Measurements from ENCODE around the gene KRTAP9-8. TPM values are rescaled to one million over a fixed set of nuclear protein-coding genes. Genes with fewer than 3 reads are reported as not detected.
"Not testable (repeated sequence)": the region's sequence is repeated elsewhere in the genome, so short reads cannot be mapped to it uniquely, and the experiment has no call there.

KRTAP9-8 gene
- not detected for polyA plus RNA-seq (2013, experiment 1 of 2)
- polyA plus RNA-seq (2013, experiment 2 of 2) = not detected

DNA sequence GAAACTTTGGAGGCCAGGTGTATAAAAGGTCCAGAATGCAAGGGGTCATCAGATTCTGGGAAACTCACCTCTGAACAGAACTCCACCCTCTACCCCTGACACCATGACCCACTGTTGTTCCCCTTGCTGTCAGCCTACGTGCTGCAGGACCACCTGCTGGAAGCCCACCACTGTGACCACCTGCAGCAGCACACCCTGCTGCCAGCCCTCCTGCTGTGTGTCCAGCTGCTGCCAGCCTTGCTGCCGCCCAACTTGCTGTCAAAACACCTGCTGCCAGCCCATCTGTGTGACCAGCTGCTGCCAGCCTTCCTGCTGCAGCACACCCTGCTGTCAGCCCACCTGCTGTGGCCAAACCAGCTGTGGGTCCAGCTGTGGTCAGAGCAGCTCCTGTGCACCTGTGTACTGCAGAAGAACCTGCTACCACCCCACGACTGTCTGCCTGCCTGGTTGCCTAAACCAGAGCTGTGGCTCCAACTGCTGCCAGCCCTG is at the start of gene KRTAP9-8:
KRTAP9-8 (plus strand) TSS at position 51 of the 489 bp plus-strand sequence; CDS start at position 104, 53 bp downstream.
- H3K36me3 ChIP-seq (ENCODE audit: control insufficient read depth, insufficient read depth, low read length) = not testable (repeated sequence)

GRCh38 chr17:41189837-41190318 is 47.9 kb upstream of the KRTAP9-8 start, which contains the start of gene KRTAP9-1:
TSS of gene KRTAP9-1 (plus strand) at chr17:41189887. CDS start at chr17:41189887, 0 bp downstream.
- not testable (repeated sequence) for H3K4me1 ChIP-seq (ENCODE audit: control insufficient read depth, insufficient read depth, low read length, poor library complexity, severe bottlenecking); H3K27ac ChIP-seq (ENCODE audit: low read depth, low read length, severe bottlenecking); H3K9me3 ChIP-seq (ENCODE audit: control insufficient read depth, low read length); H3K4me3 ChIP-seq (ENCODE audit: extremely low read depth, insufficient read depth, low read length, poor library complexity, severe bottlenecking); H3K36me3 ChIP-seq (ENCODE audit: control insufficient read depth, insufficient read depth, low read length)
- 17% methylated on average over 1 of the region's 1 CpG; no CpG with 5 or more reads in 1 of the 2 experiments for WGBS, 2 experiments (ENCODE audit: insufficient coverage in 2 of 2)

More for the DNA sequence above, at the start of gene KRTAP9-8:
- not testable (repeated sequence) for H3K9me3 ChIP-seq (ENCODE audit: control insufficient read depth, low read length); H3K4me1 ChIP-seq (ENCODE audit: control insufficient read depth, insufficient read depth, low read length, poor library complexity, severe bottlenecking); H3K27ac ChIP-seq (ENCODE audit: low read depth, low read length, severe bottlenecking); H3K4me3 ChIP-seq (ENCODE audit: extremely low read depth, insufficient read depth, low read length, poor library complexity, severe bottlenecking)
- 29% methylated on average over 1 of the region's 3 CpGs; no CpG with 5 or more reads in 1 of the 2 experiments for WGBS, 2 experiments (ENCODE audit: insufficient coverage in 2 of 2)

DNA sequence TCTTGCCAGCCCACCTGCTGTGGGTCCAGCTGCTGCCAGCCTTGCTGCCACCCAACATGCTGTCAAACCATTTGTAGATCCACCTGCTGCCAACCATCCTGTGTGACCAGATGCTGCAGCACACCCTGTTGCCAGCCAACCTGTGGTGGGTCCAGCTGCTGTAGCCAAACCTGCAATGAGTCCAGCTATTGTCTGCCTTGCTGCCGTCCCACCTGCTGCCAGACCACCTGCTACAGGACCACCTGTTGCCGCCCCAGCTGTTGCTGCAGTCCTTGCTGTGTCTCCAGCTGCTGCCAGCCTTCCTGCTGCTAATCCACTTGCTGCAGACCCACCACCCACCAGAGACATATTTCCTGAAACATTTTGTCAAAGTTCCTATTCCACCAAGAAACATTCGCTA is 47.5 kb upstream of the KRTAP9-8 start:
- Histone ChIP-seq H3K27ac (ENCODE audit: low read depth, low read length, severe bottlenecking) (no peak overlapping the region), H3K4me1 (ENCODE audit: control insufficient read depth, insufficient read depth, low read length, poor library complexity, severe bottlenecking) (no peaks in the 10 kb centered on the region)
- 93 to 100% methylated on average over 3 of the region's 3 CpGs for WGBS, 2 experiments (ENCODE audit: insufficient coverage in 2 of 2)

DNA sequence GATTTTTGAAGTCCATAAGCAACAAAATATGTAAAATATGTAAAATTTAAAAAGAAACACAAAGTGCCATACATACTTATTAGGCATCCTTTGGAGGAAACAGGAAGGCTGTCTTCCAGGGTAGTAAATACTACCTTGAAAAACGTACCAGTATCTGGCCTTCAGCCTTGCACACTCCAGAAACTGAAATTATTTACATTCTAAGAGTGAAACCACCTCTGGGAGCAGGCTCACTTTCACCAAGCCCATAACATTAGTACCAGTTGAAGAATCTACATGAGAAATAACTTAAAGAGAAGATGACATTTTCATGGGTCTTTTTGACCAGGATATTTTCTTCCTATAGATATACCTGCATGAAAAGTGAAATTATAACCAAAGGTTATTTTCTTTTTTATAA is 41.7 kb upstream of the KRTAP9-8 start:
- H3K36me3 ChIP-seq (ENCODE audit: control insufficient read depth, insufficient read depth, low read length) = no peaks in the 10 kb centered on the region
- no CpG with 5 or more reads among the region's 1 CpG for WGBS, 2 experiments (ENCODE audit: insufficient coverage in 2 of 2)
- no peak overlapping the region for H3K4me3 ChIP-seq (ENCODE audit: extremely low read depth, insufficient read depth, low read length, poor library complexity, severe bottlenecking)
- H3K4me1 ChIP-seq (ENCODE audit: control insufficient read depth, insufficient read depth, low read length, poor library complexity, severe bottlenecking) = no peaks in the 10 kb centered on the region
- no peak overlapping the region for H3K27ac ChIP-seq (ENCODE audit: low read depth, low read length, severe bottlenecking)
- H3K9me3 ChIP-seq (ENCODE audit: control insufficient read depth, low read length) = no peaks in the 10 kb centered on the region

More for the DNA sequence above, 47.5 kb upstream of the KRTAP9-8 start:
- Histone ChIP-seq H3K9me3 (ENCODE audit: control insufficient read depth, low read length) (no peaks in the 10 kb centered on the region), H3K36me3 (ENCODE audit: control insufficient read depth, insufficient read depth, low read length) (no peaks in the 10 kb centered on the region), H3K4me3 (ENCODE audit: extremely low read depth, insufficient read depth, low read length, poor library complexity, severe bottlenecking) (no peak overlapping the region)

GRCh38 chr17:41199421-41200078 is 38.2 kb upstream of the KRTAP9-8 start:
- no peaks in the 10 kb centered on the region for H3K36me3 ChIP-seq (ENCODE audit: control insufficient read depth, insufficient read depth, low read length)
- H3K4me3 ChIP-seq (ENCODE audit: extremely low read depth, insufficient read depth, low read length, poor library complexity, severe bottlenecking) = no peak overlapping the region
- WGBS, 2 experiments (ENCODE audit: insufficient coverage in 2 of 2) = 59 to 60% methylated on average over 3 of the region's 5 CpGs
- H3K9me3 ChIP-seq (ENCODE audit: control insufficient read depth, low read length) = no peaks in the 10 kb centered on the region
- no peak overlapping the region for H3K27ac ChIP-seq (ENCODE audit: low read depth, low read length, severe bottlenecking)
- H3K4me1 ChIP-seq (ENCODE audit: control insufficient read depth, insufficient read depth, low read length, poor library complexity, severe bottlenecking) = no peaks in the 10 kb centered on the region

GRCh38 chr17:41211845-41212466 is 25.8 kb upstream of the KRTAP9-8 start:
- no peaks in the 10 kb centered on the region for H3K9me3 ChIP-seq (ENCODE audit: control insufficient read depth, low read length)
- no peak overlapping the region for H3K4me3 ChIP-seq (ENCODE audit: extremely low read depth, insufficient read depth, low read length, poor library complexity, severe bottlenecking)
- WGBS, 2 experiments (ENCODE audit: insufficient coverage in 2 of 2) = 88 to 90% methylated on average over 1 of the region's 1 CpG
- no peak overlapping the region for H3K27ac ChIP-seq (ENCODE audit: low read depth, low read length, severe bottlenecking)
- no peaks in the 10 kb centered on the region for H3K36me3 ChIP-seq (ENCODE audit: control insufficient read depth, insufficient read depth, low read length)
- H3K4me1 ChIP-seq (ENCODE audit: control insufficient read depth, insufficient read depth, low read length, poor library complexity, severe bottlenecking) = no peaks in the 10 kb centered on the region

- Histone ChIP-seq H3K36me3 (ENCODE audit: control insufficient read depth, insufficient read depth, low read length) (no peaks in the 10 kb centered on the region), H3K9me3 (ENCODE audit: control insufficient read depth, low read length) (no peaks in the 10 kb centered on the region), H3K4me1 (ENCODE audit: control insufficient read depth, insufficient read depth, low read length, poor library complexity, severe bottlenecking) (no peaks in the 10 kb centered on the region), H3K4me3 (ENCODE audit: extremely low read depth, insufficient read depth, low read length, poor library complexity, severe bottlenecking) (no peak overlapping the region), H3K27ac (ENCODE audit: low read depth, low read length, severe bottlenecking) (no peak overlapping the region)
- WGBS, 2 experiments (ENCODE audit: insufficient coverage in 2 of 2) = 90 to 91% methylated on average over 5 to 7 of the region's 7 CpGs
Observed at GRCh38 chr17:41212524-41213169, 25.2 kb upstream of the KRTAP9-8 start.

- Histone ChIP-seq H3K4me3 (ENCODE audit: extremely low read depth, insufficient read depth, low read length, poor library complexity, severe bottlenecking) (no peak overlapping the region), H3K4me1 (ENCODE audit: control insufficient read depth, insufficient read depth, low read length, poor library complexity, severe bottlenecking) (no peaks in the 10 kb centered on the region), H3K27ac (ENCODE audit: low read depth, low read length, severe bottlenecking) (no peak overlapping the region), H3K9me3 (ENCODE audit: control insufficient read depth, low read length) (no peaks in the 10 kb centered on the region), H3K36me3 (ENCODE audit: control insufficient read depth, insufficient read depth, low read length) (no peaks in the 10 kb centered on the region)
- no CpG with 5 or more reads among the region's 1 CpG for WGBS, 2 experiments (ENCODE audit: insufficient coverage in 2 of 2)
Observed at GRCh38 chr17:41215681-41216080, 22.1 kb upstream of the KRTAP9-8 start.

DNA sequence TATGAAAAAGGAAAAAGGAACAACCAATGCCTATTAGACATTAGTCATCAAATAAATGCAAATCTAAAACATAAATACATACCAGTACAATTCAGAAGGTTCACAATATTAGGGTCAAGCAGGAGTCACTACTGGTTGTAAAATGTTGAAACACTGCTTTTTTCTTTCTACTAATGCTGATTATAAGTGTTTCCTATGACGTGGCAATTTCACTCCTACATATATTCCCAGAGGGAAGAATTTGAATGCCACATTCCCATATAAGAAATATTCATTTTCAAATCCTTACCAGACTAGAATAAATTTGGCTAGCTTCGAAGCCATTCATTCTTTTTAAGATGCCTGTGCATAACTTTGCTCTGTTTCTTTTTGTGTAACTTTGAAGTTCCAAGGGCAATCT is 14.0 kb upstream of the KRTAP9-8 start:
- Histone ChIP-seq H3K4me1 (ENCODE audit: control insufficient read depth, insufficient read depth, low read length, poor library complexity, severe bottlenecking) (no peaks in the 10 kb centered on the region), H3K4me3 (ENCODE audit: extremely low read depth, insufficient read depth, low read length, poor library complexity, severe bottlenecking) (no peak overlapping the region), H3K27ac (ENCODE audit: low read depth, low read length, severe bottlenecking) (no peak overlapping the region), H3K9me3 (ENCODE audit: control insufficient read depth, low read length) (no peaks in the 10 kb centered on the region), H3K36me3 (ENCODE audit: control insufficient read depth, insufficient read depth, low read length) (no peaks in the 10 kb centered on the region)
- WGBS, 2 experiments (ENCODE audit: insufficient coverage in 2 of 2) = 67% methylated on average over 1 of the region's 2 CpGs; no CpG with 5 or more reads in 1 of the 2 experiments

DNA sequence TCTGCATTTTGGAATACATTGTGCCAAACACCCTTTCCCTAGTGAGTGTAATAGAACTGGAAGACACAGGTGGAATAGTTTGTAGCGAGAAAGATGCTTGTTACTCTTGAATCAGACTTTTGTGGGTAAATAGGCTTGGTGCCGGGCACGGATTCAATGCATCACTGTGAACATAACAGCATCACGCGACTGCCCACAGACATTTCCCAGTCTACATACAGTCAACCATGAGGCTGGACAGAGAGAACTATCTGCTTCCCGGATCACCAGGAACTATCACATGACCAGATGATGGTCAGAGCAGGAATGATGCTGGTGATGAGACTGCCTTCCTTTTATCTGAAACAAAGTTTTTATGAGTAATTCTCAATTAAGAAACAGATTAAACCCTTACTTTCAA is 11.7 kb upstream of the KRTAP9-8 start:
- 79 to 80% methylated on average over 2 to 3 of the region's 6 CpGs for WGBS, 2 experiments (ENCODE audit: insufficient coverage in 2 of 2)
- Histone ChIP-seq H3K27ac (ENCODE audit: low read depth, low read length, severe bottlenecking) (no peak overlapping the region), H3K4me3 (ENCODE audit: extremely low read depth, insufficient read depth, low read length, poor library complexity, severe bottlenecking) (no peak overlapping the region), H3K36me3 (ENCODE audit: control insufficient read depth, insufficient read depth, low read length) (no peaks in the 10 kb centered on the region), H3K4me1 (ENCODE audit: control insufficient read depth, insufficient read depth, low read length, poor library complexity, severe bottlenecking) (no peaks in the 10 kb centered on the region), H3K9me3 (ENCODE audit: control insufficient read depth, low read length) (no peaks in the 10 kb centered on the region)

All from mesodermal cell (in vitro differentiated cells).